ENCODE measurements around the gene PIH1D2.

DNA sequence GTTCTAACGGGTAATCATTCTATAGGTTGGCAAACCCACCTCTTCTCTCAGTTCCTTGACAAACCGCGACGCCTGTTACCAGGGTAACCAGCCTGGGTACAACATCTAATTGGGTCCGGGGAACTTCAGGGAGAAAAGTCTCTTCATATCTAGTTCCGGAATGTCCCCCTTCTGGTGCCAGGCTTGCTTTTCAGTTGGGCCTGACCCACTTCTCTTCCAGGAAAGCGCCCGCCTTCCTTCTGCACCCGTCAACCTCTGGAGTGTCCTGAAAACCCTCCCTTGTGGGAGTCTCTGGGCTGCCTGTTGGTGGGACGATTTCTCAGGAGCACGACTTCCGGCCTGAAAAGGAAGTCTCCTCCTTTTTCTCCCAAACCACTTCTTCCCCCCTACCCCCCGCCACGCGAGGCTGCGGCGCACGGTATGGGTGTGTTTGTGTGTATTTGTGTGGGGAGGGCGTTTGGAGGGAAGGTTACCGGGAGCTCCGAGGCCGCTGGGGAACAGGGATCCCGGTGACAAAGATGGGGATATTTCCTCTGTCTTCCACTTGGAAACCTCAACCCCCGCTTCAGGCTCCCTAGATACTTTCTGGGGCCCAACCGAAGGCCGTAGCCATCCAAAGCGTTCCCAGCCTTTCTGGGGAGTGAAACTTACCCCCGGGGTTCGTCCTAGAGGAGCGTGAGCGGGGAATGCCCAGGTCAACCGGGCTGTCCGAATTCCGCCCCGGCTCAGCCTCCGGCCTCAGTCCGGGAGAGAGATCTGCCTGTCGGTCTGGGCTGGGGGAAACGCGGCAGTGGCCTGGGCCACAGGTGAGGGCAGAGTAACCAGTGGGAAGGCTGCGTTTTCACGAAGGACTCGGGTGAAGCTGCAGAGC, at the start of gene PIH1D2, which contains the start of gene NKAPD1:
- TF ChIP-seq POLR2AphosphoS5 (IDR thresholded peaks at IDR 0.05; ENCODE audit: low read depth, low read length): peak; percentile 72; the same call in 1 of the 2 replicates
- TF ChIP-seq REST (IDR thresholded peaks at IDR 0.05; ENCODE audit: insufficient read depth in 1 of 2, low read depth in 2 of 2, low read length in 2 of 2): 0 out of 4 replicates have a peak, but pooled peaks of 1 of the 2 experiments have one; percentile 9
- TF ChIP-seq TAF1 (IDR thresholded peaks at IDR 0.05; ENCODE audit: borderline replicate concordance, insufficient read depth, low read length): peak; percentile 79; the same call in 1 of the 2 replicates
- peak; percentile 65; the same call in 1 of the 2 replicates for TF ChIP-seq SIN3A (IDR thresholded peaks at IDR 0.05; ENCODE audit: borderline replicate concordance, insufficient read depth, low read length)
